GM21367 (cell line): Measurements from ENCODE around the gene MIER2.
"Not testable (repeated sequence)": the region's sequence is repeated elsewhere in the genome, so short reads cannot be mapped to it uniquely, and the experiment has no call there.

Source experiments
- ATAC-seq: cut with Tn5 transposase; IDR thresholded peaks from one replicate; pipeline ENCODE4 v1.9.1; 2021; ENCODE audit not compliant: unreplicated experiment

The MIER2 gene

GRCh38 chr19:291006-291521, 53.5 kb downstream of the MIER2 start, which contains the start of gene PLPP2:
TSS of gene PLPP2 (minus strand) at chr19:291403. CDS start at chr19:291336, 67 bp downstream.
- ATAC-seq: no peak

GRCh38 chr19:290372-291005, 54.1 kb downstream of the MIER2 start:
- ATAC-seq: no peak

GRCh38 chr19:289651-290371, 54.8 kb downstream of the MIER2 start:
- no peak for ATAC-seq

GRCh38 chr19:288911-289310, 55.7 kb downstream of the MIER2 start:
- ATAC-seq: no peak

GRCh38 chr19:287381-287871, 57.2 kb downstream of the MIER2 start:
- no peak for ATAC-seq

- ATAC-seq: no peak
These were observed 61.2 kb downstream of the MIER2 start for GRCh38 chr19:283395-283794.

GRCh38 chr19:282501-282900, 62.1 kb downstream of the MIER2 start:
- ATAC-seq: no peak

GRCh38 chr19:281992-282391, 62.6 kb downstream of the MIER2 start:
- ATAC-seq: no peak

GRCh38 chr19:281156-281853, 63.3 kb downstream of the MIER2 start:
- no peak for ATAC-seq

- no peak for ATAC-seq
These were observed 64.0 kb downstream of the MIER2 start for GRCh38 chr19:280541-281009.

- no peak for ATAC-seq
These were observed 64.9 kb downstream of the MIER2 start for GRCh38 chr19:279656-280055.

GRCh38 chr19:279231-279630, 65.4 kb downstream of the MIER2 start:
- no peak for ATAC-seq

- ATAC-seq: no peak
These were observed 66.9 kb downstream of the MIER2 start for GRCh38 chr19:277581-278165.

GRCh38 chr19:277131-277530, 67.5 kb downstream of the MIER2 start:
- ATAC-seq: no peak

- no peak for ATAC-seq
These were observed 68.5 kb downstream of the MIER2 start for GRCh38 chr19:275958-276646.

GRCh38 chr19:275000-275399, 69.6 kb downstream of the MIER2 start:
- ATAC-seq: no peak

- no peak for ATAC-seq
These were observed 71.2 kb downstream of the MIER2 start for GRCh38 chr19:273393-273792.

GRCh38 chr19:271856-272255, 72.7 kb downstream of the MIER2 start:
- no peak for ATAC-seq

GRCh38 chr19:270766-271318, 73.8 kb downstream of the MIER2 start:
- ATAC-seq: not testable (repeated sequence)

- no peak for ATAC-seq
These were observed 75.4 kb downstream of the MIER2 start for GRCh38 chr19:269241-269640.
